Glomerular endothelial cell (primary cell): ENCODE data around the gene ENDOV. TPM values are rescaled to one million over a fixed set of nuclear protein-coding genes. Genes with fewer than 3 reads are reported as not detected.

Experiments
- DNase-seq: peaks from one replicate; pipeline ENCODE4 v3.0.0-alpha.2; 2011; ENCODE audit warnings: low read depth, low spot score; ENCODE audit errors: extremely low read depth
- total RNA-seq: library from RNA; depleted of rRNA; stranded (reverse); fragments of >200 nt; gene quantifications from 2 replicates; pipeline ENCODE4 v1.2.3, GENCODE V29; 2015

Gene ENDOV
- total RNA-seq, 1 donor from 2014 or later, result 22.0 TPM

- no peak for DNase-seq
Observed at GRCh38 chr17:80464486-80464885, 49.5 kb downstream of the ENDOV start.

GRCh38 chr17:80465327-80465974, 50.5 kb downstream of the ENDOV start:
- no peak for DNase-seq

GRCh38 chr17:80466188-80466705, 51.3 kb downstream of the ENDOV start:
- no peak for DNase-seq

DNA sequence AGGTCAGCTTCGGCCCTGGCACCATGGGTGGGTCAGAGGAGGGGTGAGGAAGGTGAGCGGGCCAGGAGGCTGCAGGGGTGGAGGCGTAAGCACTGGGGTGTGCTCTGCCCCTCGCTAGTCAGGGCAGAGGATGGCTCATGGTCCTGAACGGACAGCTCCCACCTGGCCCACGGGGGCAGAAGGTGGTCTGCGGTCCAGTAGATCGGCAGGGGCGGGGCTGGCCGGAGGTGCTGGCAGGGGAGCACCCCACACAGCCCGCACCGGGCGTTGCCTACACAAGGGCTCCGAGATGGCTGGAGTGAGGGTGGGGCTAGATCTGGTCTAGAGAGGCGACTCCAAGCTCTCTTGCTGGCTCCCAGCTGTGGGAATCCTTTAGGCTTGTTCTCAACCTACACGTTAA, 53.3 kb downstream of the ENDOV start:
- no peak for DNase-seq

DNA sequence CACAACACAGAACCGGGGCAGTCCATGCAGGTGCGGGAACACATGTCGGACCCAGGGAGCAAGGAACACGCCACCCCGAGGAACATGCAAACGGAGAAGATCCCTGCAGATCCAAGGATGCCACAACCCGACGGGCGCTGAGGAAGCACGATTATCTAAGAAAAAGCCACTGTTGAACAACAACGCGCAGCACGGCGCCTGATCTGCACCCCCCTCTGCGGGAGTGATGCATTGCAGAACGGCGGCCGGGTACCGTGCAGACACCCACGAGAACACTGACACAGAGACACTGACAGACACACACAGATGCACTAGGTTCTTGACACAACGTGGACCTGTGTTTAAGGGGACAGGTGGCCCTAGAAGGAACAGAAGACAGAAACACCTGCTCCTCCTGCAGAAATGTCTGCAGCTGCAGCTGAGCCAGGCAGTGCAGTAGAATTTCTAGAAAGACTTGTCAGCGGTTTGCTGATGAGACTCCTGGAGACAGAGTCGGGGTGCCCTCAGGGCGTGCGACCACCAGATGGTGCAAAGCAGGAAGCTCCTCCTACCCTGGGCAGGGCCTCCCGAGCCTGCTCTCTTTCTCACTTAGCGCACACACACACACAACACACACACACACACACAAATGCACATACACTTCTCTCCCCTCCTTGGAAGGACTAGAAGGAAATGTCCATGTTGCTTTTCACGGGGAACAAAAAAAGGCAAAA, 54.0 kb downstream of the ENDOV start:
- no peak for DNase-seq

DNA sequence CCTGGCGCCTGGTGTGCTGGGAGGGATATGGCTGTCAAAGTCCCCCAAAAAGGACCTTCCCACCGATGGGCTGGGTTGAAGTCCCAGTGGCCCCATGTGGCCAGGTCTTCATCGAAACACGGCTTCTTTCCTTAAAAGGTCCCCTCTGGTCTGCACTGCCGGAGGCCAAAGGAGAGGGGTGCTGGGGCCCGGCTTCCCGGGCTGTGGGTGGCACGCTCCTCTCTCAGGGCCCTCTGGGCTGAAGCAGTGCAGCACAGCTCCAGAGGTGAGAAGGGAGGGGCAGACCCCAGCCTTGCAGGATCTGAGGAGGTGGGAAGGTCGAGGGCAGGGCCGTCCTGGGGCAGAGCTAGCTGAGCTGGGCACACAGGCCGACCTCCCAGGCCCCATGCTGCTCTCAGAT, 54.7 kb downstream of the ENDOV start:
- DNase-seq, result no peak

DNA sequence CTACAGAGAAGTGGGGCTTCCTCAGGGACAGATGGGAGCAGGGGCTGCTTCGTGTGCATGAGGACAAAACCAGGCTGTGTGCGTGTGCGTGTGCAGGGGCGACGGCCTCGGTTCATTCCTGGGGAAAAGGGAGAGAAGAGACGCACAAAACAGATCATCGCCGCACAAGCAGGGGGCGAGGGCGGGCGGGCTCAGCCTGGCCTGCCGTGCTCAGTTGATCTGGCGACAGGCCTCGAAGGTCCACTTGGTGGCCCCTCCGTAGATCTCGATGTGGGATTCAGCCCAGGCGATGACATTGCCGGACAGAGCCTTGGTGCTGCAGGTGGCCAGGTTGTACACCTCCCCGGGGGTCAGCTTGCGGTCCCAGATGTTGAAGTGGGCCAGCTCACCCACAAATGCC, 55.6 kb downstream of the ENDOV start:
- DNase-seq, result no peak

DNA sequence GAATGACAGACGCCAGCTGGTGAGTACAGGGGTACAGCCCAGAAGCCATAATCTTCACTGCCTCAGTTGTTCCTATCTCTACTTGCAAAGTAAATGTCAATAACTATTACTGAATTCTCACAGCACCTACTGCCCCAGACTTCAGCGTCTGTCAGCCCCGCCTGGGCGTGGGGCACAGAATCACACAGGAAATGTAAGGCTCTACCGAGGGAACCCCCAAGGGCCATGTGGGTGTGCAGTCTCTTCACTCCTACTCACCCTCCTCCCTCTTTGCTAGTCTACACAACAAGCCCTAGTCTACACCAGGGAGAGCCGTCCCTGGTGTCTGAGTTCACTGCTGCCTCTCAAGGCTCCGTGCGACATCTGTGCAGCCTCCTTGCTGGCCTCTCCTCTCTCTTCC, 57.0 kb downstream of the ENDOV start:
- DNase-seq, result no peak

- DNase-seq, result no peak
Observed at GRCh38 chr17:80472996-80473395, 58.0 kb downstream of the ENDOV start.

- no peak for DNase-seq
Observed at GRCh38 chr17:80473701-80474100, 58.7 kb downstream of the ENDOV start.

DNA sequence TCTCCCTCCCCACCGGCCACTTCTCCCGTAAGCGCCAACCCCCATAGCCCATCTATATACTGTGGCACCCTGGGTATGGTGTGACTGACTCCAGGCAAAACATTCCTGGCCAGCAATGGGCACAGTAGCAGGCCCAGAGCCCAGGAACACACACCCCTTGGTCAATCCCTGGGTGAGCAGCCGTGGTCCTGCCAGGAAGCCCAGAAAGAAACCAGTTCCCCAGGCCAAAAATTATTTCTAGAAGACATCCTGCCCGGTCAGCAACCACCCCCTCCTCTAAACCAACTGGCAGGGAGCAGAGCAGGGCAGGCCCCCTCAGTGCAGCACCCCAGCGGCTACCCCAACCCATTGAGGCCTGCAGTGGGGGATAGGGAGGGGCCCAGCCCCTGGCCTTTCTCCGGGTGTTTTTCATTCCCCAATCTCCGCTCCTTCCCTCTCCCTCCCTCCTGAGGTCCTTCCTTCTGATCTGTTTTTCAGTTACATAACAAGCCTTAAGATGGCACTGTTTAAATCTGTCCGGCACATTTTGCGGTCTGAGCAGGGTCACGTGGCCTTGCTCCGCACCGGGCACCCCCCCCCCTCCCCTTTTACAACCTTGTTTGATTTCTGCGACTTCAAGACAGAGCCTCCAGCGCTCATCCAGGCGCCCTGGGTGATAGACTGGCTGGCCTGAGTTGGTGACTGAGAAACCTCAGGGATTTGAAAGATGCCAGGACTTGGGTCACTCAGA, 59.4 kb downstream of the ENDOV start:
- no peak for DNase-seq

- DNase-seq, result no peak
Observed at GRCh38 chr17:80474961-80475909, 60.3 kb downstream of the ENDOV start.

DNA sequence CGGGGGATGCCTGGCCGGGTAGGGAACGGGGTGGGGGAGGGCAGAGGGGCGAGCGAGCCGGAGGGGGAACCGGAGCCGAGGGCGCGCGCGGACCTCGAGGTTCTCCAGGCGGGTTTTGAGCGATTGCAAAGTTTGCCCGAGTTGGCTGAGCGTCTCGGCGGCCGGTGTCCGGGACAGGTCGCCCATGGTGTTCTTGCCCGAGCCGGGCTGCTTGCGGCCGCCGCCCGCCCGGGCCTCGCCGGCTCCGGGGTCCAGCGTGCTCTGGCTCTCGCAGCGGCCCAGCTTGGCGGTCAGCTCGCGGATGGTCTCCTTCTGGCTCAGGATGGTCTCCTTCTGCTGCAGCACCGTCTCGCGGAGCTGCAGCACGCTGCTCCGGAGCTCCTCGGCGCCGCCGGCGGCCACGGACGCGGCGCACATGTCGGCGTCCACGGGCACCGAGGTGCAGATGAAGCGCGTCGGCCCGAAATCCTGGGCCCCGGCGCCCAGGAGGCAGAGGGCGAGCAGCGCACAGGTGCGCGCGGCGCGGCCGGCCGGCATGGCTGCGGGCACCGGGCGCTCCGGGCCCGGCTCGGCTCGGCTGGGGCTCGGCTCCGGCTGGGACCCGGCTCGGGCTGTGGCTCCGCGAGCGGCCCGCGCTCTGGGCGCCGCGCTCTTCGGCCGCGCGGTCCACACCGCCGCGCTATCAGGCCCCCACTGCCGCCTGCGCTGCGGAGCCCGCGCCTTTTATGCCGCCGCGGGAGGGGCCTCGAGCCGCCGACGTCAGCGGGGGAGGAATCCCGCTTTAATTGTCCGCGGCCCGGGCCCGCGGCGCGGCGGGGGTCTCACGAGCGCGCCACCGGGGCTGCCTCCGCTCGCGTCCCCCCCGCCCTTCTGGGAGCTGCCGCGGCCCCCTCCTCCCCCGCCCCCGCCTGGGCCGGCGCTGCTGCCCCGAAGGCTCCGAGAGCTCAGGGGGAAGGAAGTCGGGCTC, 61.2 kb downstream of the ENDOV start, which contains the start of gene NPTX1:
TSS of gene NPTX1 (minus strand) at position 698 of the 967 bp plus-strand sequence. CDS start at position 537, 161 bp downstream.
- no peak for DNase-seq

- DNase-seq, result no peak
Observed at GRCh38 chr17:80476877-80477646, 62.1 kb downstream of the ENDOV start.

DNA sequence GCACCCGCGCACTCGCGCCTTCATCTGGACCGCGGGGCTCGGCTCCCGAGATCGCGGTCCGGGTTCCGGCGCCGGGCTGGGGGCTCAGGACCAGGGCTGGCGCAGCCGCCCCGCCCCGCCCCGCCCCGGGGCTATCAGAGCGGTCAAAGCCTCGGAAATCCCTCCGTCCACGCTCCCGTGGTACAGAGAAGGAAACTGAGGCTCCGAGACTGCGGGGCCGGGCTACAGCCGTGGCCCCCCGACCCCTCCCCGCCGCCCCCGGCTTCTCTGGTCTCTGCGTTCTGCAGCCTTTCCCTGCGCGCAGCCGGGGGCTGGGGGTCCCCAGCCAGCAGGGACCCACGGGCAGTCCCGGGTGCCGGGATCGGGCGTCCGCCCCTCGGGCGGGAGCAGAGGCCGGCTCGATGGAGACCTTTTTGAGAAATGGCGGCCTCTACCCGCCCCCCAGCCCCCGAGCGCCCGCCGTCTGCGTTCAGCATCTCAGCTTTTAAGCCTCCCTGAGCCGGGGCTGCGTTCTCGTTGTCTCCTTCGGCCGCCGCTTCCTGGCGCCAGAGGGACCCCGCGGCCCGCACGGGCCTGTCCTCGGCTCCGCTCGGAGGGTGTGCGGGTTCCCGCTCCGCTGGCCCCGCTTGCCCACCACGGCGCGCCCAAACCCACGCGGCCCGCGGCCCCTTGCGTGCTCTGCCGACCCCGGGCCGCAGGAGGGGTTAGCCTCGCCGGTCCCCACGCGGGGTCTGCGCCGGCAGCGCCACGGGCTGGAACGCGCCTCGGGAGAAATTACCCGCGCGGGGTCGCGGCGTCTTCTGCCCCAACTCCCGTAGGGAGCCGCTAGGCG, 62.9 kb downstream of the ENDOV start:
- no peak for DNase-seq

DNA sequence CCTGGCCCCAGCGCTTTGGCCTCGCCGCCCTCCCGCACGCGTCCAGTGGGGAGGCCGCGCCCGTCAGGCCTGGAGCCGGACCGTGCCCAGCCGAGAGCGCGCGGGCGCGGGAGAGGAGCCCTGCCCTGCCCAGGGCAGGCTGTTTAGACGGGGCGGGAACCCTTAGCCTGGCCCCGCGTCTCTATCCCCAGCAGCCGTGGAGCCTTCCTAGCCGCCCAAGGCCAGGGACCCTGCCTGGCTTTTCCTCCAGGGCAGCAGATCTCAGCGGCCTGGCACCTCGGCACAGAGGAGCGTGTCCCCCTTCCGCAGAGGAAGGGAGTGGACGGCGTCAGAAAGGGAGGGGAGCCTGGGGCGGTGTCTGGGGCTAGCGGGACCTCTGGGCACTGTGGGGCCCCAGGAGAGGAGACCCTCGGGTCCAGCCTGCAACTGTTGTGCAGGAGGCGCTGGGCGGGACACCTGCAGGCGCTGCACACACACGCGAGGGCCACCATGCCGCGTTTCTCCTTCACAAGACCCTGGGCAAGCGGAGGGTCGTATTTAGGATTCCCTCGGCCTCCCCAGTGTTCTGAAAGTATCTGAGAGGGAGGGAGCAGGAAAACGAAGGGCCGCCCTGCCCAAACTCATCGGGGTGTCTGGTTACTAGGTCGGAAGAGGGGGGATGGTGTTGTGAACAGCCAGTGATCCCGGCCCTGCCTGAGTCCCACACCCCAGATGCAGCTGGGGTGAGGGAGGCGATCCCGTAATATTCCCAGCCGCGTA, 63.7 kb downstream of the ENDOV start:
- DNase-seq, result no peak

- no peak for DNase-seq
Observed at GRCh38 chr17:80479246-80479566, 64.2 kb downstream of the ENDOV start.
